Neutrophil (primary cell): ENCODE results near the gene CHST10.

Source experiments
- H3K27ac ChIP-seq: fragments of 200-600 bp; sonication (generic); 2 replicates; pipeline ENCODE4 v1.5.1; 2016; ENCODE audit warnings: mild to moderate bottlenecking, moderate library complexity
- H3K27me3 ChIP-seq: fragments of 200-600 bp; sonication (generic); 2 replicates; pipeline ENCODE4 v1.6.0; 2016; ENCODE audit warnings: mild to moderate bottlenecking
- H3K36me3 ChIP-seq: fragments of 200-600 bp; sonication (generic); 2 replicates; pipeline ENCODE4 v1.5.1; 2017
- H3K4me1 ChIP-seq, 2 experiments: fragments of 200-600 bp in 1 of 2; sonication (generic) in 1 of 2; 1 replicate in 1 of 2; 2 replicates in 1 of 2; pipeline versions ENCODE4 v1.5.1 to v1.6.1; 2013 to 2016; ENCODE audit warnings: low read depth in 1 of 2, low read length in 1 of 2, mild to moderate bottlenecking in 1 of 2, moderate library complexity in 1 of 2; ENCODE audit not compliant: control insufficient read depth in 1 of 2, insufficient read depth in 1 of 2
- H3K4me3 ChIP-seq, 2 experiments: fragments of 200-600 bp in 1 of 2; sonication (generic) in 1 of 2; 1 replicate in 1 of 2; 2 replicates in 1 of 2; pipeline ENCODE4 v1.5.1; 2013 to 2016; ENCODE audit warnings: low read depth in 1 of 2, low read length in 1 of 2, mild to moderate bottlenecking in 1 of 2, moderate library complexity in 1 of 2
- H3K9me3 ChIP-seq: fragments of 200-600 bp; sonication (generic); 2 replicates; pipeline ENCODE4 v1.5.1; 2016
- TF ChIP-seq, protein P1 (sequence below): fragments of 200-600 bp; sonication (generic); IDR thresholded peaks from 2 replicates; pipeline ENCODE4 v1.5.1; 2016; ENCODE audit warnings: antibody characterized with exemption

CHST10 gene

GRCh38 chr2:100413571-100413970 lies 3.9 kb downstream of the CHST10 start:
- H3K36me3 ChIP-seq, result no peaks in the 10 kb centered on the region
- no peak overlapping the region for H3K27ac ChIP-seq
- H3K4me3 ChIP-seq, result no peak overlapping the region
- TF ChIP-seq, protein P1, sequence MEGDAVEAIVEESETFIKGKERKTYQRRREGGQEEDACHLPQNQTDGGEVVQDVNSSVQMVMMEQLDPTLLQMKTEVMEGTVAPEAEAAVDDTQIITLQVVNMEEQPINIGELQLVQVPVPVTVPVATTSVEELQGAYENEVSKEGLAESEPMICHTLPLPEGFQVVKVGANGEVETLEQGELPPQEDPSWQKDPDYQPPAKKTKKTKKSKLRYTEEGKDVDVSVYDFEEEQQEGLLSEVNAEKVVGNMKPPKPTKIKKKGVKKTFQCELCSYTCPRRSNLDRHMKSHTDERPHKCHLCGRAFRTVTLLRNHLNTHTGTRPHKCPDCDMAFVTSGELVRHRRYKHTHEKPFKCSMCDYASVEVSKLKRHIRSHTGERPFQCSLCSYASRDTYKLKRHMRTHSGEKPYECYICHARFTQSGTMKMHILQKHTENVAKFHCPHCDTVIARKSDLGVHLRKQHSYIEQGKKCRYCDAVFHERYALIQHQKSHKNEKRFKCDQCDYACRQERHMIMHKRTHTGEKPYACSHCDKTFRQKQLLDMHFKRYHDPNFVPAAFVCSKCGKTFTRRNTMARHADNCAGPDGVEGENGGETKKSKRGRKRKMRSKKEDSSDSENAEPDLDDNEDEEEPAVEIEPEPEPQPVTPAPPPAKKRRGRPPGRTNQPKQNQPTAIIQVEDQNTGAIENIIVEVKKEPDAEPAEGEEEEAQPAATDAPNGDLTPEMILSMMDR, result no peak
- H3K9me3 ChIP-seq, result no peaks in the 10 kb centered on the region
- peaks cover 43% of the 10 kb centered on the region for H3K27me3 ChIP-seq
- peaks cover 9 to 11% of the 10 kb centered on the region in 2 experiments for H3K4me1 ChIP-seq

- TF ChIP-seq, protein P1, result no peak
- Histone ChIP-seq H3K27ac (no peak overlapping the region), H3K9me3 (no peaks in the 10 kb centered on the region), H3K4me3 (no peak overlapping the region), H3K36me3 (no peaks in the 10 kb centered on the region), H3K4me1 (peaks cover 9 to 11% of the 10 kb centered on the region in 2 experiments), H3K27me3 (peaks cover 36% of the 10 kb centered on the region)
Observed at GRCh38 chr2:100412881-100413321, 4.6 kb downstream of the CHST10 start.

GRCh38 chr2:100412466-100412865 lies 5.0 kb downstream of the CHST10 start:
- Histone ChIP-seq H3K27me3 (peaks cover 32% of the 10 kb centered on the region), H3K4me1 (peaks cover 9% of the 10 kb centered on the region in 2 experiments), H3K4me3 (no peak overlapping the region), H3K27ac (no peak overlapping the region), H3K36me3 (no peaks in the 10 kb centered on the region), H3K9me3 (no peaks in the 10 kb centered on the region)
- TF ChIP-seq, protein P1, result no peak

GRCh38 chr2:100411841-100412292 lies 5.6 kb downstream of the CHST10 start:
- TF ChIP-seq, protein P1, result no peak
- Histone ChIP-seq H3K4me1 (peaks cover 3% of the 10 kb centered on the region in 2 experiments), H3K4me3 (no peak overlapping the region), H3K9me3 (no peaks in the 10 kb centered on the region), H3K27me3 (peaks cover 26% of the 10 kb centered on the region), H3K36me3 (no peaks in the 10 kb centered on the region), H3K27ac (no peak overlapping the region)

- Histone ChIP-seq H3K27ac (no peak overlapping the region), H3K4me3 (no peak overlapping the region), H3K4me1 (no peaks in the 10 kb centered on the region), H3K36me3 (no peaks in the 10 kb centered on the region), H3K27me3 (peaks cover 8% of the 10 kb centered on the region), H3K9me3 (no peaks in the 10 kb centered on the region)
- TF ChIP-seq, protein P1, result no peak
Observed at GRCh38 chr2:100409975-100410647, 7.4 kb downstream of the CHST10 start.
